K562 (cell line): ENCODE results near the gene OVOL3. TPM values are rescaled to one million over a fixed set of nuclear protein-coding genes. Genes with fewer than 3 reads are reported as not detected.
A peak's percentile ranks its signal among the peaks of the same experiment; 100 is the strongest.

Source experiments
- HDAC8 ChIP-seq: fragments of 450-650 bp; IDR thresholded peaks from 2 replicates; pipeline ENCODE4 v1.6.1; 2016; ENCODE audit warnings: mild to moderate bottlenecking, missing genetic modification characterization, moderate library complexity, missing compliant biosample characterization
- HOXB6 ChIP-seq: fragments of 250-450 bp; sonication (Bioruptor Pico); IDR thresholded peaks from 2 replicates; pipeline ENCODE4 v1.5.1; 2022; ENCODE audit warnings: mild to moderate bottlenecking, borderline replicate concordance
- NRF1 ChIP-seq, 2 experiments: fragments of 450-650 bp; IDR thresholded peaks in 1 of 2; conservative IDR thresholded peaks in 1 of 2; 2 replicates each; pipeline ENCODE4 v1.6.1; 2014; ENCODE audit warnings: mild to moderate bottlenecking in 2 of 2
- SMAD4 ChIP-seq: fragments of 250-450 bp; sonication (Bioruptor Pico); conservative IDR thresholded peaks from 2 replicates; pipeline ENCODE4 v1.8.0; 2021; ENCODE audit warnings: inconsistent platforms, mild to moderate bottlenecking, moderate library complexity
- THRAP3 ChIP-seq: fragments of 450-650 bp; IDR thresholded peaks from 2 replicates; pipeline ENCODE4 v1.6.1; 2016; ENCODE audit warnings: mild to moderate bottlenecking, inconsistent platforms, borderline replicate concordance
- ZFX ChIP-seq: sonication (generic); formaldehyde crosslinking; IDR thresholded peaks from 2 replicates; pipeline ENCODE4 v1.8.0; 2022; ENCODE audit warnings: mild to moderate bottlenecking, missing genetic modification reagents, moderate library complexity
- ZNF324 ChIP-seq: fragments of 250-450 bp; sonication (Bioruptor Pico); IDR thresholded peaks from 2 replicates; pipeline ENCODE4 v1.4.0; 2020; ENCODE audit warnings: mild to moderate bottlenecking
- ZNF436 ChIP-seq: fragments of 250-450, 450-650 bp; sonication (Bioruptor Pico); formaldehyde crosslinking; IDR thresholded peaks from 2 replicates; pipeline ENCODE4 v1.7.0; 2020; ENCODE audit warnings: mild to moderate bottlenecking
- polyA plus RNA-seq, 8 experiments: library from polyadenylated mRNA; depleted of rRNA in 4 of 8; stranded (reverse) in 5 of 8; unstranded in 3 of 8; fragments of >200 nt; fragmentation: Nextera tagmentation in 2 of 8; fragmentation: Illumina TruSeq in 1 of 8; extraction: Ambion mirVana in 2 of 8; extraction: Trizol in 1 of 8; gene quantifications; 2 replicates each; pipeline versions ENCODE4 v1.2.1 to v1.2.3, GENCODE V29; 2011 to 2014; ENCODE audit warnings: inconsistent platforms in 1 of 8, missing spikeins in 1 of 8
- total RNA-seq, 7 experiments: library from RNA; depleted of rRNA in 6 of 7; stranded (reverse); fragments of >200 nt in 6 of 7; fragmentation: Illumina TruSeq in 2 of 7; extraction: Trizol in 2 of 7; gene quantifications; 2 replicates each; pipeline versions ENCODE4 v1.2.1 to v1.2.3, GENCODE V29; 2011 to 2021; ENCODE audit warnings: low replicate concordance in 1 of 7
- TF ChIP-seq, protein P1 (sequence below): sonication (generic); formaldehyde crosslinking; IDR thresholded peaks from 2 replicates; pipeline ENCODE4 v1.8.0; 2022; ENCODE audit warnings: mild to moderate bottlenecking, missing genetic modification reagents, borderline replicate concordance
- TF ChIP-seq, protein P2 (sequence below): fragments of 450-650 bp; formaldehyde crosslinking; IDR thresholded peaks from 2 replicates; pipeline ENCODE4 v1.4.0; 2020; ENCODE audit warnings: mild to moderate bottlenecking, moderate library complexity

OVOL3 gene
- total and polyA plus RNA-seq, 9 of the 15 experiments (the other 6 are each of a cell fraction or from before 2014, with no cell fraction given): not detected

DNA sequence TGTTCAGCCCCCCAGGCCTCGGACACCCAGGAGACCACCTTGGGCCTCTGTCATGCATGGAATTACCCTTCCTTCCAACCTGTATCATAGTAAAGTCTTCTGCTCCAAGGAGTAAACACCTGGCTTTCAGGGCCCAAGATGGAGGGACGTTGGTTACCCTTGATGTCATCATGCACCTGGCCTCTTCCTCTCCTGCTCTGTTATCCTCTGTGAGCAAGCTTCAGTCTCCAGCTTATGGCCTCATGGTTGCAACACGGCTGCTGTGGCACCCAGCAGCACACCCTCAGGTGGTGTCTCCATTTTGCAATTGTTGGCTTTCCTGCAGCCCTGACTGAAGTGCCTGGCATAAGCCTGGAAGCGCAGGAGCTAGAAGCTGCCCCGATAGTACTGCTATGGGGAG lies 4.0 kb upstream of the OVOL3 start (continued):
- TF ChIP-seq ZFX (no peak), NRF1 (conservative IDR thresholded peaks at IDR 0.05 in 1 of 2, IDR thresholded peaks at IDR 0.05 in 1 of 2) (no peak), HOXB6 (CRISPR knock-in tag) (no peak), SMAD4 (CRISPR knock-in tag) (peak; percentile 71), ZNF324 (CRISPR knock-in tag) (no peak), ZNF436 (no peak), THRAP3 (no peak), HDAC8 (tag) (peak; percentile 62; the same call in 1 of the 2 replicates)
- TF ChIP-seq, protein P1, sequence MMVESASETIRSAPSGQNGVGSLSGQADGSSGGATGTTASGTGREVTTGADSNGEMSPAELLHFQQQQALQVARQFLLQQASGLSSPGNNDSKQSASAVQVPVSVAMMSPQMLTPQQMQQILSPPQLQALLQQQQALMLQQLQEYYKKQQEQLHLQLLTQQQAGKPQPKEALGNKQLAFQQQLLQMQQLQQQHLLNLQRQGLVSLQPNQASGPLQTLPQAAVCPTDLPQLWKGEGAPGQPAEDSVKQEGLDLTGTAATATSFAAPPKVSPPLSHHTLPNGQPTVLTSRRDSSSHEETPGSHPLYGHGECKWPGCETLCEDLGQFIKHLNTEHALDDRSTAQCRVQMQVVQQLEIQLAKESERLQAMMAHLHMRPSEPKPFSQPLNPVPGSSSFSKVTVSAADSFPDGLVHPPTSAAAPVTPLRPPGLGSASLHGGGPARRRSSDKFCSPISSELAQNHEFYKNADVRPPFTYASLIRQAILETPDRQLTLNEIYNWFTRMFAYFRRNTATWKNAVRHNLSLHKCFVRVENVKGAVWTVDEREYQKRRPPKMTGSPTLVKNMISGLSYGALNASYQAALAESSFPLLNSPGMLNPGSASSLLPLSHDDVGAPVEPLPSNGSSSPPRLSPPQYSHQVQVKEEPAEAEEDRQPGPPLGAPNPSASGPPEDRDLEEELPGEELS: no peak
- TF ChIP-seq, protein P2, sequence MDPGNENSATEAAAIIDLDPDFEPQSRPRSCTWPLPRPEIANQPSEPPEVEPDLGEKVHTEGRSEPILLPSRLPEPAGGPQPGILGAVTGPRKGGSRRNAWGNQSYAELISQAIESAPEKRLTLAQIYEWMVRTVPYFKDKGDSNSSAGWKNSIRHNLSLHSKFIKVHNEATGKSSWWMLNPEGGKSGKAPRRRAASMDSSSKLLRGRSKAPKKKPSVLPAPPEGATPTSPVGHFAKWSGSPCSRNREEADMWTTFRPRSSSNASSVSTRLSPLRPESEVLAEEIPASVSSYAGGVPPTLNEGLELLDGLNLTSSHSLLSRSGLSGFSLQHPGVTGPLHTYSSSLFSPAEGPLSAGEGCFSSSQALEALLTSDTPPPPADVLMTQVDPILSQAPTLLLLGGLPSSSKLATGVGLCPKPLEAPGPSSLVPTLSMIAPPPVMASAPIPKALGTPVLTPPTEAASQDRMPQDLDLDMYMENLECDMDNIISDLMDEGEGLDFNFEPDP: no peak
